WI38 (cell line): ENCODE measurements around the gene ATP11A.

Experiments used
- H3K4me3 ChIP-seq: 2 replicates; pipeline ENCODE4 v1.5.1; 2011; ENCODE audit warnings: low read depth, mild to moderate bottlenecking, control low read depth, low read length
- CTCF ChIP-seq: IDR thresholded peaks from 2 replicates; pipeline ENCODE4 v1.5.1; 2012; ENCODE audit warnings: low read depth, mild to moderate bottlenecking, control low read depth, low read length

The ATP11A gene

GRCh38 chr13:112887151-112887550, 197.3 kb downstream of the ATP11A start:
- TF ChIP-seq CTCF = no peak
- H3K4me3 ChIP-seq = no peak overlapping the region

- H3K4me3 ChIP-seq = no peak overlapping the region
- no peak for TF ChIP-seq CTCF
Measured at GRCh38 chr13:112887557-112887991, 197.7 kb downstream of the ATP11A start.

- no peak for TF ChIP-seq CTCF
- no peak overlapping the region for H3K4me3 ChIP-seq
Measured at GRCh38 chr13:112888238-112889111, 198.6 kb downstream of the ATP11A start.

- TF ChIP-seq CTCF = no peak
- no peak overlapping the region for H3K4me3 ChIP-seq
Measured at GRCh38 chr13:112889351-112890290, 199.8 kb downstream of the ATP11A start.

- no peak for TF ChIP-seq CTCF
- no peak overlapping the region for H3K4me3 ChIP-seq
Measured at GRCh38 chr13:112890316-112891145, 200.7 kb downstream of the ATP11A start.

GRCh38 chr13:112891477-112892401, 201.9 kb downstream of the ATP11A start:
- H3K4me3 ChIP-seq = no peak overlapping the region
- TF ChIP-seq CTCF = no peak
